BLaER1 (cell line): ENCODE measurements around the gene TUBGCP4.

Experiments used
- H3K27ac ChIP-seq: shearing (Covaris generic); formaldehyde crosslinking; 2 replicates; pipeline ENCODE4 v1.8.1; 2022
- H3K27me3 ChIP-seq: shearing (Covaris generic); formaldehyde crosslinking; 2 replicates; pipeline ENCODE4 v1.8.1; 2022
- H3K36me3 ChIP-seq: shearing (Covaris generic); formaldehyde crosslinking; 2 replicates; pipeline ENCODE4 v1.8.1; 2022
- H3K4me1 ChIP-seq: shearing (Covaris generic); formaldehyde crosslinking; 2 replicates; pipeline ENCODE4 v1.8.1; 2022
- H3K4me2 ChIP-seq: shearing (Covaris generic); formaldehyde crosslinking; 2 replicates; pipeline ENCODE4 v1.8.1; 2022
- H3K4me3 ChIP-seq: shearing (Covaris generic); formaldehyde crosslinking; 2 replicates; pipeline ENCODE4 v1.8.1; 2022
- H3K9ac ChIP-seq: shearing (Covaris generic); formaldehyde crosslinking; 2 replicates; pipeline ENCODE4 v1.8.1; 2022
- H3K9me3 ChIP-seq: shearing (Covaris generic); formaldehyde crosslinking; 2 replicates; pipeline ENCODE4 v1.8.1; 2022
- H4K20me1 ChIP-seq: shearing (Covaris generic); formaldehyde crosslinking; 2 replicates; pipeline ENCODE4 v1.8.1; 2022
- Cebpa-rat ChIP-seq: shearing (Covaris generic); IDR thresholded peaks from 2 replicates; pipeline ENCODE4 v1.8.1; 2022

Gene TUBGCP4, protein sequence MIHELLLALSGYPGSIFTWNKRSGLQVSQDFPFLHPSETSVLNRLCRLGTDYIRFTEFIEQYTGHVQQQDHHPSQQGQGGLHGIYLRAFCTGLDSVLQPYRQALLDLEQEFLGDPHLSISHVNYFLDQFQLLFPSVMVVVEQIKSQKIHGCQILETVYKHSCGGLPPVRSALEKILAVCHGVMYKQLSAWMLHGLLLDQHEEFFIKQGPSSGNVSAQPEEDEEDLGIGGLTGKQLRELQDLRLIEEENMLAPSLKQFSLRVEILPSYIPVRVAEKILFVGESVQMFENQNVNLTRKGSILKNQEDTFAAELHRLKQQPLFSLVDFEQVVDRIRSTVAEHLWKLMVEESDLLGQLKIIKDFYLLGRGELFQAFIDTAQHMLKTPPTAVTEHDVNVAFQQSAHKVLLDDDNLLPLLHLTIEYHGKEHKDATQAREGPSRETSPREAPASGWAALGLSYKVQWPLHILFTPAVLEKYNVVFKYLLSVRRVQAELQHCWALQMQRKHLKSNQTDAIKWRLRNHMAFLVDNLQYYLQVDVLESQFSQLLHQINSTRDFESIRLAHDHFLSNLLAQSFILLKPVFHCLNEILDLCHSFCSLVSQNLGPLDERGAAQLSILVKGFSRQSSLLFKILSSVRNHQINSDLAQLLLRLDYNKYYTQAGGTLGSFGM

DNA sequence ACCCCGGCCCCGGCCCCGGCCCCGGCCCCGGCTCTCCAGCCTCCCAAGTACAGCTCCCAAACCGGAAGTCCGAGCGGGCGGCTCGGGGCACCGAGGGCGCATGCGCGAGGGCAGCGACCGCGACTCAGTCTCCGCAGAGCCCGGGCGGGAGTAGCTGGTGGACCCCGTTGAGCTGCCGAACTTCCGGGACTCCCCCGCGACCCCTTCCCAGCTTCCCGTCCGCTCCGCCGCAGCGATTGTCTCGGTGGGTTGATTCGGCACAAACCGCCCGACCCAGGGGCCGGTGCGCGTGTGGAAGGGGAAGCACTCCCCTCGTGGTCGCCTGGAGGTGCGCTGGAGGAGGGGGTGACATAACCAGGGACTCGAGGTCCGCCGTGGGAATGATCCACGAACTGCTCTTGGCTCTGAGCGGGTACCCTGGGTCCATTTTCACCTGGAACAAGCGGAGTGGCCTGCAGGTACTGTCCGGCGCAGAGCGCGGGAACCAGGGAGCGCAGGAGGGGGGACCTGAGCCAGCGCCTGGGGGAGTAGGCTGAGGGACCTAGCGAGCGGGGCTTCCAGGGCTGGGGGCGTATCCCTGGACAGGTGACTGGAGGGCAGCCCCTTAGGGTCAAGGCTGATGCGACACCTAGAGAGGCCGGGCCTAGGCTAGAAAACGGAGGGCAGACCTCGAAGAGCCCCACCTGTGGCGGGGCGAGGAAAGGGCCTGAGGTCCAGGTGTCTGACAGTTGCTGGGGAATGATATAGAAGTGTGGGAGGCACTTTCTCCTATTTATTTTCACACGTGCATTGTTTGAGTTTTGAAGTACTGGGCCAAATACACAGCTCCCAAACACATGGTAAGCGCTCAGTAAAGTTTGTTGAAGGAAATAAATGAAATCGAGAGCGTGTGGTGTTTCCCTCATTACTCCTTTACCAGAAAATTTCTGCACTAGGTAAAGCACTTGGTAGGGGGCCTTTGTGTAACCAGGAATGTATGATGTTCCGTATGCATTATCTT, at the start of gene TUBGCP4, which contains the start of gene ZSCAN29:
TSS of gene TUBGCP4 (plus strand) at position 127 of the 1,000 bp plus-strand sequence. CDS start at position 381, 254 bp downstream.
TSS of gene ZSCAN29 (minus strand) at position 69 of the 1,000 bp plus-strand sequence. CDS start 1,130 bp downstream, outside the sequence.
- H3K4me2 ChIP-seq, result peak within 1 kb of the TSS; percentile 87
- peak within 1 kb of the TSS; percentile 94 for H3K27ac ChIP-seq
- H3K9me3 ChIP-seq, result peaks cover 32% of the 10 kb centered on the region
- H3K27me3 ChIP-seq, result no peaks in the 10 kb centered on the region
- H4K20me1 ChIP-seq, result peaks cover 12% of the 10 kb centered on the region; the same call in 1 of the 2 replicates
- TF ChIP-seq Cebpa-rat, result no peak
- peak within 1 kb of the TSS; percentile 84 for H3K4me3 ChIP-seq
- peaks cover 42% of the 10 kb centered on the region for H3K4me1 ChIP-seq
- H3K36me3 ChIP-seq, result peaks cover 56% of the 10 kb centered on the region
- H3K9ac ChIP-seq, result peak within 1 kb of the TSS; percentile 94

DNA sequence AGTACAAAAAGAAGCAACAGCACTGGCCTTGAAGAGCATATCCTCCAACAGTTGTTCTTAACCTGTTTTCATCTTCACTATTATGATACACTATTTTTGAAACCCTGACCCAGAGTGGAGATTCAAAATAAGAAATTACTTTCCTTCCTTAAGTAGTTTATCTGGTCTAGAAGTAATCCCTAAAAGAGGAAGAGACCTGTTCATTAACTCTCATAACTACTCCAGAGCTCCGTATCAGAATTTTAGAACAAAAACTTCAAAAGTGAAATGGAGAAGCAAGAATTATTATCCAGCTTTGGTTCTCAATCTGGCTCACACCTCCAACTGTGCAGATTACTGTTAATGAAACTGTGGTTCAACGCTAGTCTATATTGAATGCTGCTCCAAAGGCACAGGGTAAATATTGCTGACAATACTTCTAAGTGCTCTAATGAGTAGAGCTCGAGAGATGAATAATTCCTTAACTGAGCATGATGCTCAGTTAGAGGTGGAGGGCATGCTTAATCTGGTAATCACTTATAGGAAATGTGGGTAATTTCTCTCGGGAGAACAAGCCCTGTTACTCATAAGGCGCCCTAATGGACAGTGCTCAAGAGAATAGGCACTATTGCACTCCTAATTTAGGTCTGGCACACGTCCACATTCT, 45.7 kb upstream of the TUBGCP4 start:
- Histone ChIP-seq H3K9me3 (peaks cover 15% of the 10 kb centered on the region), H3K9ac (no peak overlapping the region), H3K4me3 (no peak overlapping the region), H3K27ac (no peak overlapping the region), H3K36me3 (peaks cover 17% of the 10 kb centered on the region), H4K20me1 (no peaks in the 10 kb centered on the region), H3K4me2 (no peak overlapping the region), H3K27me3 (no peaks in the 10 kb centered on the region), H3K4me1 (peaks cover 33% of the 10 kb centered on the region)
- no peak for TF ChIP-seq Cebpa-rat

DNA sequence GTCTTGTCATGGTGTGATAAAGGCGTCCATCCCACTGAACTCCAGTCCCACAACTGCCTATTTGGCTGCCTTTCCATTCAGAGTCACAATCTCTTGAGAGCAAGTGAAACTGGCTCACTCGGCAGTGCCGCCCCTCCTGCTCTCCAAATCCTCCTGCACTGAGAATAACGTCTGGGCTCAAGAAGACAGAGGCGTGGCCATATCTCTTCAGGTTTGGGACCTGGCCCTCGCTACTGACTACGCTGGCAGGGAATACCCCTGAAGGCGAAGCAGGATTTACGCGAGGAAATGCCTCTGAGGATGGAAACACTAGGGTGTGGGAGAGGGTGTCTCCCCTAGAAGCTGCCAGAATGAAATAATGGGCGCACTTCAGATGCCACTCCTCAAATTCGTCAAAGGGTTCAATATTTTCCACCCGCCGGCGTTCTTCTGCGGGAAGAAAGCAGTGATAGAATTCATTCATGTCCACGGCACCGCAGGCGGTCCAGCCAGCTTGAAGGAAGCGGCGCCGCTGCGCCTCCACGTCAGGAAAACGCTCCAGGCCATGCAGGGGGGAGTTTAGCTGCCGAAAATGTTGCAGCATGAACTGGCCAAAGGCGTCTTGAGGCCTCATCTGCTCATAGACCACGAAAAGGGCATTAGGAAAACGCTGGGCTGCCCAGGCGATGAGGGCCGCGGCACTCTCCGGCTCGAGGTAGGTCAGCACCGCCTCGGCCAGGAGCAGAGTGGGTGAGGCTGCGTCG, 41.5 kb upstream of the TUBGCP4 start:
- peak overlapping the region; percentile 81 for H3K9ac ChIP-seq
- TF ChIP-seq Cebpa-rat, result no peak
- H3K27me3 ChIP-seq, result no peaks in the 10 kb centered on the region
- peak overlapping the region; percentile 77 for H3K4me3 ChIP-seq
- peaks cover 15% of the 10 kb centered on the region for H3K9me3 ChIP-seq
- H4K20me1 ChIP-seq, result no peaks in the 10 kb centered on the region
- H3K27ac ChIP-seq, result peak overlapping the region; percentile 90
- peaks cover 28% of the 10 kb centered on the region for H3K4me1 ChIP-seq
- H3K4me2 ChIP-seq, result peak overlapping the region; percentile 98
- peaks cover 17% of the 10 kb centered on the region for H3K36me3 ChIP-seq

DNA sequence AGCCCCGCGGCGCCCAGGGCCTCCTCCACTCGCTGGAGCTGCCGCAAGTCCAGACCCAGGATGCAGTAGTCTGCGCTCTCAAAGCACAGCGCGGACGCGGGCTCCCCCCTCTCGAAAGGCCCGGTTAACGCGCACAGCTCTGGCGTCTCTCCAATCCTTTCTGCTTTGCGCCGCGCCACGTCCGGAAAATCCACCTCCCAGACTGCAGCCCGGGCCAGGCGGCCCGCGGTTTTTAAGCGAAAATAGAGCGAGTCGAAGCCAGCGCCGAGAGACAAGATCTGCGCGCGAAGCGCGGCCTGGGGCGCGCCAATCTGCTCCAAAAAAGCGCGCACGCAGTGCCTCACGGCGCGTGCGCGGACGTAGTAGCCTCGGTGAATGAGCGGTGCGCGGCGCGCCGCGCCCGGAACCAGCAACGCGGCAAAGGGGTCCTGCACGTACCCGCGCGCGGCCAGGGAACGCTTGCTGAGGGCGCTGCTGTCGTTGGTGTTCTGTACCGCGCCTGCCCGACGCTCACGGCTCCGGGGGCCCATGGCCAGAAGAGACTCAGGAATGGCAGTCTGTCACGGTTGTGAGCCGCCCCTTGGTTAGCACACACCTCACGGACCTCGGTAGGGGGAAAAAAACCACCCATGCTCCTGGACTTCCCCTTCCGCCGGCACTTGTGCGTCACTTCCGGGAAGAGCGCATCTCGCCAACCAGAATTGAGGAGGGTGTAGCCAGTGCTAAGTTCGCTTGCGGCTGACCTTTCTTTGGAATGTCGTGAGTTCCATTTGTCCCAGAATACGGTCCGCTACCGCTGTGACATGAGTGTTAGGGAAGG, 40.7 kb upstream of the TUBGCP4 start, which contains the start of gene LCMT2:
TSS of gene LCMT2 (minus strand) at position 614 of the 820 bp plus-strand sequence. CDS start at position 530, 84 bp downstream.
- H3K4me1 ChIP-seq, result peaks cover 28% of the 10 kb centered on the region
- H3K27me3 ChIP-seq, result no peaks in the 10 kb centered on the region
- H3K9ac ChIP-seq, result peak within 1 kb of the TSS; percentile 81
- H3K36me3 ChIP-seq, result peaks cover 17% of the 10 kb centered on the region
- H4K20me1 ChIP-seq, result no peaks in the 10 kb centered on the region
- H3K4me2 ChIP-seq, result peak within 1 kb of the TSS; percentile 98
- peaks cover 15% of the 10 kb centered on the region for H3K9me3 ChIP-seq
- peak within 1 kb of the TSS; percentile 90 for H3K27ac ChIP-seq
- H3K4me3 ChIP-seq, result peak within 1 kb of the TSS; percentile 77
- no peak for TF ChIP-seq Cebpa-rat

DNA sequence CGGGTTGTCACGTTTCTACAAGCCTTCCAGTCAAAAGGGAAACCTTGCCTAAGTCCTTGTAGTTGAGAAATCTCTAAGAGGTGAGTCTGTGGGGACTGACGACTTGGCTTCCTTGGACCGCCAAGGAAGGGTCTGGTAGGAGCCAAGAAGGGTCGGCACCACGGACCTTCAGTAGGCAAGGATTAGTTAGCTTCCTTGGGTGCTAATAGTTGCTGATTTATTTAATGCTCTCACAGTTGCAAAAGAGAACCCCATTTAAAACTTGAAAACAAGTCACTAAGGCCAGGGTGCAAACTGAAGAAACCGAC, 40.2 kb upstream of the TUBGCP4 start:
- no peaks in the 10 kb centered on the region for H4K20me1 ChIP-seq
- H3K4me3 ChIP-seq, result peak overlapping the region; percentile 77
- H3K27me3 ChIP-seq, result no peaks in the 10 kb centered on the region
- peak overlapping the region; percentile 90 for H3K27ac ChIP-seq
- peaks cover 28% of the 10 kb centered on the region for H3K4me1 ChIP-seq
- peaks cover 15% of the 10 kb centered on the region for H3K9me3 ChIP-seq
- TF ChIP-seq Cebpa-rat, result no peak
- H3K4me2 ChIP-seq, result peak overlapping the region; percentile 98
- peak overlapping the region; percentile 81; the same call in 1 of the 2 replicates for H3K9ac ChIP-seq
- peaks cover 17% of the 10 kb centered on the region for H3K36me3 ChIP-seq

DNA sequence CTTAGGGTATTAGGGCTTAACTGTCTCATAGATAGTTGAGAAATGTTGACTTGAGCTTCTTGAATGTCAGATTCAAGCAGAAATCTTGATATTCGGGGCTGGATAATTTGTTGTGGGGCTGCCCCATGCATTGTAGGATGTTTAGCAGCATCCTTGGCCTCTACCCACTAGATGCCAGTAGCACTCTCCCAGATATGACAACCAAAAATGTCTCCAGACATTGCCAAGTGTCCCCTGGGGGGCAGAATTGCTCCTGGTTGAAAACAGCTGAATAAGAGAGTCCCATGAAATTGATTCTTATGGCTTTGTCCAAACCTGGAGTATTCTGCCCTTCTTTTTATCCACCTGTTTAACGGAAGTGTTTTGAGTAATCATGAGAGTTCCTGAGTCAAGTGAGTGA, 24.6 kb upstream of the TUBGCP4 start:
- Histone ChIP-seq H3K36me3 (peaks cover 17% of the 10 kb centered on the region), H3K27me3 (no peaks in the 10 kb centered on the region), H3K4me1 (peaks cover 17% of the 10 kb centered on the region), H3K4me2 (no peak overlapping the region), H3K27ac (no peak overlapping the region), H3K4me3 (no peak overlapping the region), H4K20me1 (no peaks in the 10 kb centered on the region), H3K9me3 (no peaks in the 10 kb centered on the region), H3K9ac (no peak overlapping the region)
- no peak for TF ChIP-seq Cebpa-rat

DNA sequence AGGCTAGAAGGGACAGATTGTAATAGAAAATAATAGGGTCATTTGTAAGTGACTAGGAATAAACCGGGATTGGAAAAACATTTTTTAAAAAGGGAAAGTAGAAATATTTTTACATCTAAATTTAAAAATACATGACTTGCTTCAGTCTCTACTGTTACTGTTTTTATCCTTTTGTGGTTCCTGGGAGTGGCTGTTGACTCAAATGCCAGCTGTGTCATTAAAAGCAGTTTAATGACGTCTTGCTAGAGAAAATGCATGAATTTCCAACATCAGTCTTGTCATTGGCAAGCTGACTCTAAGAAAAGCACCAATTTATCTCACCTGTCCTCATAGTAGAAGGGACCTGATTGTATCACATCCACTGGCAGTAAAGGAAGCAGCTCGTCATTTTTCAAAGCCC, 23.8 kb upstream of the TUBGCP4 start:
- Histone ChIP-seq H3K4me1 (peaks cover 17% of the 10 kb centered on the region), H3K27ac (no peak overlapping the region), H3K27me3 (no peaks in the 10 kb centered on the region), H3K9ac (no peak overlapping the region), H3K4me3 (no peak overlapping the region), H3K4me2 (peak overlapping the region; percentile 2; the same call in 1 of the 2 replicates), H3K36me3 (peaks cover 14% of the 10 kb centered on the region), H3K9me3 (no peaks in the 10 kb centered on the region), H4K20me1 (no peaks in the 10 kb centered on the region)
- no peak for TF ChIP-seq Cebpa-rat
